K562 (cell line): ENCODE data around the gene PSMA2. TPM values are rescaled to one million over a fixed set of nuclear protein-coding genes. Genes with fewer than 3 reads are reported as not detected.

Experiments used
- ATAC-seq: fragments of 200-7000 bp; cut with Tn5 transposase; 3 replicates; pipeline ENCODE4 v1.9.1; 2020; ENCODE audit warnings: moderate library complexity
- BruUV-seq: library from RNA; stranded (reverse); fragments of 400-500 nt; replicated peaks from 2 replicates; lab custom pipeline; 2021; lab: Mats Ljungman, UMichigan
- CTCF ChIA-PET: fragments of 300-600 bp; formaldehyde crosslinking; extraction: SDS; loops from one replicate; lab custom pipeline; 2021; ENCODE audit warnings: low intra/inter-chr PET ratio; lab: Yijun Ruan, JAX
- POLR2A ChIA-PET: fragments of 300-600, 350-650 bp; sonication (Branson Sonifier 250); formaldehyde crosslinking; extraction: SDS; loops from one replicate; lab custom pipeline; 2021; ENCODE audit warnings: antibody characterized with exemption, inconsistent platforms; lab: Yijun Ruan, JAX
- DNase-seq, 4 experiments: peaks; one replicate each; pipeline versions ENCODE4 v3.0.0 to v3.0.0-alpha.2; 2011 to 2018; ENCODE audit warnings: low spot score in 3 of 4, mixed read lengths in 3 of 4; ENCODE audit errors: extremely low read depth in 1 of 4
- FAIRE-seq: peaks from 2 replicates; lab custom pipeline; 2011; peaks lifted over from hg19 to GRCh38; lab: Jason Lieb, UNC
- H2AFZ ChIP-seq: 2 replicates; pipeline ENCODE4 v1.6.0; 2011; ENCODE audit warnings: low read depth, low read length, control low read depth, inconsistent platforms
- H3K27ac ChIP-seq: fragments of 200-600 bp; 3 replicates; pipeline ENCODE4 v1.8.0; 2011; ENCODE audit warnings: low read depth, mild to moderate bottlenecking, control low read depth, inconsistent platforms, low read length, moderate library complexity, mixed read lengths; ENCODE audit errors: extremely low read depth
- H3K27me3 ChIP-seq, 2 experiments: fragments of 300-600 bp in 1 of 2; 2 replicates in 1 of 2; 3 replicates in 1 of 2; pipeline versions ENCODE4 v1.6.0 to v1.8.0; 2011; ENCODE audit warnings: inconsistent platforms in 2 of 2, low read length in 2 of 2, mild to moderate bottlenecking in 1 of 2, mixed read lengths in 1 of 2, moderate library complexity in 1 of 2; ENCODE audit not compliant: control insufficient read depth in 2 of 2, insufficient read depth in 2 of 2
- H3K36me3 ChIP-seq: fragments of 300-600 bp; 3 replicates; pipeline ENCODE4 v1.8.0; 2011; ENCODE audit warnings: mild to moderate bottlenecking, low read length, inconsistent platforms; ENCODE audit not compliant: control insufficient read depth, insufficient read depth
- H3K4me1 ChIP-seq, 2 experiments: fragments of 200-600 bp in 1 of 2; replicated peaks in 1 of 2; 2 replicates in 1 of 2; 3 replicates in 1 of 2; pipeline versions ENCODE4 v1.5.1 to v1.8.0; 2011; ENCODE audit warnings: inconsistent platforms in 2 of 2, low read length in 2 of 2, mild to moderate bottlenecking in 1 of 2, mixed read lengths in 1 of 2, moderate library complexity in 1 of 2; ENCODE audit not compliant: control insufficient read depth in 2 of 2, insufficient read depth in 2 of 2
- H3K4me2 ChIP-seq: 2 replicates; pipeline ENCODE4 v1.6.1; 2011; ENCODE audit warnings: low read length, control low read depth, inconsistent platforms, mixed read lengths; ENCODE audit not compliant: insufficient read depth
- H3K4me3 ChIP-seq: fragments of 200-600 bp; sonication (generic), shearing (Covaris generic); 2 replicates; pipeline ENCODE4 v1.5.1; 2016; ENCODE audit warnings: control low read depth, inconsistent platforms
- H3K79me2 ChIP-seq: fragments of 200-600 bp; 3 replicates; pipeline ENCODE4 v1.8.0; 2011; ENCODE audit warnings: low read length, inconsistent platforms; ENCODE audit not compliant: control insufficient read depth, insufficient read depth
- H3K9ac ChIP-seq, 2 experiments: 2 replicates each; pipeline versions ENCODE4 v1.6.0 to v1.6.1; 2011; ENCODE audit warnings: low read depth in 2 of 2, low read length in 2 of 2, control low read depth in 1 of 2, inconsistent platforms in 1 of 2, mild to moderate bottlenecking in 1 of 2, mixed read lengths in 1 of 2; ENCODE audit not compliant: insufficient read depth in 1 of 2
- H3K9me1 ChIP-seq: one replicate; pipeline ENCODE4 v1.6.0; 2011; ENCODE audit warnings: inconsistent platforms, mild to moderate bottlenecking, low read length, moderate library complexity; ENCODE audit not compliant: control insufficient read depth, insufficient read depth
- H3K9me3 ChIP-seq: replicated peaks from 2 replicates; pipeline ENCODE4 v1.5.1; 2011; ENCODE audit warnings: low read depth, low read length, inconsistent platforms; ENCODE audit not compliant: control insufficient read depth, insufficient read depth
- H4K20me1 ChIP-seq: replicated peaks from 2 replicates; pipeline ENCODE4 v1.6.1; 2011; ENCODE audit warnings: low read length, inconsistent platforms, mixed read lengths; ENCODE audit not compliant: control insufficient read depth, insufficient read depth
- CC2D1A ChIP-seq: fragments of 450-650 bp; IDR thresholded peaks from 2 replicates; pipeline ENCODE4 v1.6.1; 2017; ENCODE audit warnings: mild to moderate bottlenecking
- CHAMP1 ChIP-seq: fragments of 450-650 bp; IDR thresholded peaks from 2 replicates; pipeline ENCODE4 v1.6.1; 2016; ENCODE audit warnings: mild to moderate bottlenecking
- HDGF ChIP-seq: fragments of 450-650 bp; IDR thresholded peaks from 2 replicates; pipeline ENCODE4 v1.6.1; 2016
- TRIM24 ChIP-seq, 2 experiments: fragments of 450-650 bp; IDR thresholded peaks; 2 replicates each; pipeline ENCODE4 v1.6.1; 2016
- WGBS: fragments of 100-300 bp; shearing (Covaris generic); methylation state at CpG from one replicate; pipeline ENCODE4 v1.1.6; 2016; ENCODE audit warnings: low coverage, mixed read lengths; ENCODE audit not compliant: insufficient coverage; ENCODE audit errors: missing lambda C conversion rate; 5-methylcytosine and 5-hydroxymethylcytosine counted together
- in situ Hi-C: fragments of 300-500 bp; cut with MboI; formaldehyde crosslinking; loops from 4 replicates; pipeline ENCODE4 v1.15.0; 2018; ENCODE audit warnings: inconsistent platforms, mixed read lengths
- intact Hi-C: fragments of 100-400 bp; cut with micrococcal nuclease; formaldehyde crosslinking; loops from 2 replicates; pipeline ENCODE4 v1.14.2; 2022
- polyA plus RNA-seq, 8 experiments: library from polyadenylated mRNA; depleted of rRNA in 4 of 8; stranded (reverse) in 5 of 8; unstranded in 3 of 8; fragments of >200 nt; fragmentation: Nextera tagmentation in 2 of 8; fragmentation: Illumina TruSeq in 1 of 8; extraction: Ambion mirVana in 2 of 8; extraction: Trizol in 1 of 8; gene quantifications; 2 replicates each; pipeline versions ENCODE4 v1.2.1 to v1.2.3, GENCODE V29; 2011 to 2014; ENCODE audit warnings: inconsistent platforms in 1 of 8, missing spikeins in 1 of 8
- total RNA-seq, 7 experiments: library from RNA; depleted of rRNA in 6 of 7; stranded (reverse); fragments of >200 nt in 6 of 7; fragmentation: Illumina TruSeq in 2 of 7; extraction: Trizol in 2 of 7; gene quantifications; 2 replicates each; pipeline versions ENCODE4 v1.2.1 to v1.2.3, GENCODE V29; 2011 to 2021; ENCODE audit warnings: low replicate concordance in 1 of 7

Gene PSMA2
- total and polyA plus RNA-seq, 9 of the 15 experiments (the other 6 are each of a cell fraction or from before 2014, with no cell fraction given), result 91.7 to 1,070 (median 213) TPM

GRCh38 chr7:42950417-42950816 is 18.4 kb upstream of the PSMA2 start:
- DNase-seq, result no peak
- FAIRE-seq, result no peak
- H3K27me3 ChIP-seq, result no peaks in the 10 kb centered on the region
- H3K9me1 ChIP-seq, result no peaks in the 10 kb centered on the region
- no peak overlapping the region for H3K9ac ChIP-seq
- TF ChIP-seq CHAMP1 (peak; percentile 88), HDGF (no peak), CC2D1A (peak; percentile 71; the same call in 1 of the 2 replicates), TRIM24 (IDR thresholded peaks at IDR 0.05) (peak in 1 of 2 experiments; percentile 41; a peak in 1 of 4 replicates)
- TF ChIP-seq, all 486 proteins: peak for 3
- H3K4me2 ChIP-seq, result no peak overlapping the region
- H3K4me1 ChIP-seq, result peaks cover 0 to 7% of the 10 kb centered on the region in 2 experiments; a peak in 3 of 5 replicates
- in situ Hi-C loops, result no loop called here
- BruUV-seq, result no TSS peak
- H3K27ac ChIP-seq, result no peak overlapping the region
- intact Hi-C loops, result no loop called here
- no peak for ATAC-seq
- no peaks in the 10 kb centered on the region for H3K36me3 ChIP-seq
- 47% methylated on average over 3 of the region's 3 CpGs for WGBS
- CTCF ChIA-PET, result no interaction called here
- no peaks in the 10 kb centered on the region for H3K9me3 ChIP-seq
- POLR2A ChIA-PET, result interaction anchor here (1.0 to 1.3 kb wide), 2 partner anchors 11 to 22 kb away, joined by 3 read pairs; no protein-coding TSS in a partner anchor
- no peaks in the 10 kb centered on the region for H4K20me1 ChIP-seq
- H3K4me3 ChIP-seq, result no peak overlapping the region
- H3K79me2 ChIP-seq, result no peaks in the 10 kb centered on the region
- H2AFZ ChIP-seq, result no peak overlapping the region
